ACC112 (cell line): ENCODE data around the gene ARL8A.
"Not testable (repeated sequence)": the region's sequence is repeated elsewhere in the genome, so short reads cannot be mapped to it uniquely, and the experiment has no call there.

Experiments
- H2AFZ ChIP-seq: fragments of 200-600 bp; sonication (generic); one replicate; pipeline ENCODE4 v1.6.0; 2017; ENCODE audit warnings: antibody characterized with exemption, low read length; ENCODE audit not compliant: unreplicated experiment
- H3K27ac ChIP-seq: fragments of 200-600 bp; sonication (generic); 2 replicates; pipeline ENCODE4 v1.5.1; 2014; ENCODE audit warnings: low read depth, mild to moderate bottlenecking, antibody characterized with exemption, low read length, moderate library complexity
- H3K27me3 ChIP-seq: fragments of 200-600 bp; sonication (generic); 2 replicates; pipeline ENCODE4 v1.6.1; 2014; ENCODE audit warnings: mild to moderate bottlenecking, antibody characterized with exemption, low read length, moderate library complexity, mixed read lengths; ENCODE audit not compliant: insufficient read depth
- H3K36me3 ChIP-seq: fragments of 200-600 bp; sonication (generic); 2 replicates; pipeline ENCODE4 v1.6.1; 2016; ENCODE audit warnings: mild to moderate bottlenecking, antibody characterized with exemption, low read length, moderate library complexity, mixed read lengths; ENCODE audit not compliant: insufficient read depth
- H3K4me1 ChIP-seq: fragments of 200-600 bp; sonication (generic); one replicate; pipeline ENCODE4 v1.6.1; 2016; ENCODE audit warnings: low read length, mixed read lengths; ENCODE audit not compliant: insufficient read depth, unreplicated experiment, control insufficient read depth
- H3K4me3 ChIP-seq: fragments of 200-600 bp; sonication (generic); 2 replicates; pipeline ENCODE4 v1.5.1; 2014; ENCODE audit warnings: mild to moderate bottlenecking, low read depth, low read length
- H3K79me2 ChIP-seq: fragments of 200-600 bp; sonication (generic); one replicate; pipeline ENCODE4 v1.6.0; 2016; ENCODE audit warnings: low read length; ENCODE audit not compliant: control insufficient read depth, unreplicated experiment, insufficient read depth

Gene ARL8A

GRCh38 chr1:202171292-202172014, 26.9 kb upstream of the ARL8A start:
- Histone ChIP-seq H3K27ac (no peak overlapping the region), H3K4me3 (no peak overlapping the region), H3K27me3 (no peaks in the 10 kb centered on the region), H2AFZ (no peak overlapping the region), H3K36me3 (no peaks in the 10 kb centered on the region), H3K4me1 (no peaks in the 10 kb centered on the region), H3K79me2 (no peaks in the 10 kb centered on the region)

GRCh38 chr1:202170726-202171125, 26.2 kb upstream of the ARL8A start:
- Histone ChIP-seq H3K79me2 (no peaks in the 10 kb centered on the region), H3K4me1 (no peaks in the 10 kb centered on the region), H3K27ac (no peak overlapping the region), H3K4me3 (no peak overlapping the region), H3K27me3 (no peaks in the 10 kb centered on the region), H2AFZ (no peak overlapping the region), H3K36me3 (no peaks in the 10 kb centered on the region)

- Histone ChIP-seq H3K27me3 (no peaks in the 10 kb centered on the region), H3K36me3 (no peaks in the 10 kb centered on the region), H3K4me3 (no peak overlapping the region), H2AFZ (no peak overlapping the region), H3K27ac (no peak overlapping the region), H3K79me2 (no peaks in the 10 kb centered on the region), H3K4me1 (no peaks in the 10 kb centered on the region)
Measured at GRCh38 chr1:202168861-202169260, 24.3 kb upstream of the ARL8A start.

GRCh38 chr1:202167708-202168415, 23.3 kb upstream of the ARL8A start:
- no peak overlapping the region for H2AFZ ChIP-seq
- no peaks in the 10 kb centered on the region for H3K36me3 ChIP-seq
- no peaks in the 10 kb centered on the region for H3K4me1 ChIP-seq
- no peak overlapping the region for H3K4me3 ChIP-seq
- no peaks in the 10 kb centered on the region for H3K27me3 ChIP-seq
- H3K27ac ChIP-seq = no peak overlapping the region
- no peaks in the 10 kb centered on the region for H3K79me2 ChIP-seq

- not testable (repeated sequence) for H3K79me2 ChIP-seq, H3K27me3 ChIP-seq, H3K36me3 ChIP-seq, H3K4me3 ChIP-seq, H3K4me1 ChIP-seq, H3K27ac ChIP-seq, H2AFZ ChIP-seq
Measured at GRCh38 chr1:202167054-202167453, 22.5 kb upstream of the ARL8A start.

- Histone ChIP-seq H3K4me1 (no peaks in the 10 kb centered on the region), H3K36me3 (no peaks in the 10 kb centered on the region), H3K27me3 (no peaks in the 10 kb centered on the region), H3K79me2 (no peaks in the 10 kb centered on the region), H3K4me3 (no peak overlapping the region), H3K27ac (no peak overlapping the region), H2AFZ (no peak overlapping the region)
Measured at GRCh38 chr1:202165942-202166843, 21.7 kb upstream of the ARL8A start.

GRCh38 chr1:202165267-202165941, 20.9 kb upstream of the ARL8A start:
- Histone ChIP-seq H3K4me3 (no peak overlapping the region), H3K4me1 (no peaks in the 10 kb centered on the region), H2AFZ (no peak overlapping the region)

GRCh38 chr1:202164271-202165037, 19.9 kb upstream of the ARL8A start:
- H2AFZ ChIP-seq = no peak overlapping the region
- H3K27ac ChIP-seq = no peak overlapping the region
- no peaks in the 10 kb centered on the region for H3K27me3 ChIP-seq
- no peaks in the 10 kb centered on the region for H3K79me2 ChIP-seq
- H3K4me3 ChIP-seq = no peak overlapping the region
- H3K36me3 ChIP-seq = no peaks in the 10 kb centered on the region
- H3K4me1 ChIP-seq = no peaks in the 10 kb centered on the region

More at GRCh38 chr1:202165267-202165941, 20.9 kb upstream of the ARL8A start:
- no peaks in the 10 kb centered on the region for H3K79me2 ChIP-seq
- H3K27me3 ChIP-seq = no peaks in the 10 kb centered on the region
- no peaks in the 10 kb centered on the region for H3K36me3 ChIP-seq
- H3K27ac ChIP-seq = no peak overlapping the region

- Histone ChIP-seq H3K36me3 (no peaks in the 10 kb centered on the region), H2AFZ (no peak overlapping the region), H3K27me3 (no peaks in the 10 kb centered on the region), H3K4me1 (no peaks in the 10 kb centered on the region), H3K27ac (no peak overlapping the region), H3K79me2 (no peaks in the 10 kb centered on the region), H3K4me3 (no peak overlapping the region)
Measured at GRCh38 chr1:202163281-202164270, 19.0 kb upstream of the ARL8A start.
